MM.1S (cell line): Measurements from ENCODE around the gene MAPK7.

Source experiments
- DNase-seq: peaks from one replicate; pipeline ENCODE4 v3.0.0-alpha.2; 2015
- H2AFZ ChIP-seq: fragments of 300-600 bp; sonication (generic); 2 replicates; pipeline ENCODE4 v1.6.0; 2016; ENCODE audit warnings: antibody characterized with exemption, low read length
- H3F3A ChIP-seq: fragments of 300-600 bp; sonication (generic); 2 replicates; pipeline ENCODE4 v1.6.1; 2016; ENCODE audit warnings: mild to moderate bottlenecking, antibody characterized with exemption, low read length, moderate library complexity, mixed read lengths; ENCODE audit not compliant: insufficient read depth
- H3K27ac ChIP-seq: fragments of 300-600 bp; sonication (generic); 2 replicates; pipeline ENCODE4 v1.5.1; 2016; ENCODE audit warnings: mild to moderate bottlenecking, low read length
- H3K27me3 ChIP-seq: fragments of 300-600 bp; sonication (generic); replicated peaks from 2 replicates; pipeline ENCODE4 v1.6.0; 2016; ENCODE audit warnings: low read length; ENCODE audit not compliant: insufficient read depth
- H3K36me3 ChIP-seq: fragments of 300-600 bp; sonication (generic); replicated peaks from 2 replicates; pipeline ENCODE4 v1.6.1; 2016; ENCODE audit warnings: mild to moderate bottlenecking, low read length, mixed read lengths; ENCODE audit not compliant: insufficient read depth
- H3K4me1 ChIP-seq: fragments of 300-600 bp; sonication (generic); 2 replicates; pipeline ENCODE4 v1.6.1; 2016; ENCODE audit warnings: low read length, mixed read lengths
- H3K4me2 ChIP-seq: fragments of 300-600 bp; sonication (generic); 2 replicates; pipeline ENCODE4 v1.6.0; 2016; ENCODE audit warnings: low read depth, low read length
- H3K4me3 ChIP-seq: fragments of 300-600 bp; sonication (generic); 2 replicates; pipeline ENCODE4 v1.5.1; 2016; ENCODE audit warnings: low read length, mixed read lengths
- H3K79me2 ChIP-seq: fragments of 300-600 bp; sonication (generic); 2 replicates; pipeline ENCODE4 v1.6.1; 2016; ENCODE audit warnings: mixed run types, low read length, mixed read lengths
- H3K9ac ChIP-seq: fragments of 300-600 bp; sonication (generic); 2 replicates; pipeline ENCODE4 v1.6.1; 2016; ENCODE audit warnings: low read length, mixed read lengths
- H3K9me2 ChIP-seq: fragments of 300-600 bp; sonication (generic); replicated peaks from 2 replicates; pipeline ENCODE4 v1.6.1; 2016; ENCODE audit warnings: mild to moderate bottlenecking, low read length, mixed read lengths; ENCODE audit not compliant: insufficient read depth
- H3K9me3 ChIP-seq: fragments of 300-600 bp; sonication (generic); replicated peaks from 2 replicates; pipeline ENCODE4 v1.6.1; 2016; ENCODE audit warnings: mild to moderate bottlenecking, low read length, mixed read lengths; ENCODE audit not compliant: insufficient read depth
- H4K20me1 ChIP-seq: fragments of 300-600 bp; sonication (generic); 2 replicates; pipeline ENCODE4 v1.6.1; 2016; ENCODE audit warnings: mild to moderate bottlenecking, low read length, moderate library complexity, mixed read lengths; ENCODE audit not compliant: insufficient read depth
- CTCF ChIP-seq: fragments of 300-600 bp; sonication (generic); IDR thresholded peaks from 2 replicates; pipeline ENCODE4 v1.5.1; 2016; ENCODE audit warnings: antibody characterized with exemption, low read length, mixed read lengths
- EZH2 ChIP-seq: fragments of 300-600 bp; sonication (generic); optimal IDR thresholded peaks from 2 replicates; pipeline ENCODE3; 2017; ENCODE audit warnings: low read depth, mild to moderate bottlenecking, antibody characterized with exemption, low read length, mixed read lengths
- EZH2phosphoT487 ChIP-seq: fragments of 300-600 bp; sonication (generic); IDR thresholded peaks from 2 replicates; pipeline ENCODE4 v1.6.1; 2018; ENCODE audit warnings: antibody characterized with exemption, low read length

Gene MAPK7

DNA sequence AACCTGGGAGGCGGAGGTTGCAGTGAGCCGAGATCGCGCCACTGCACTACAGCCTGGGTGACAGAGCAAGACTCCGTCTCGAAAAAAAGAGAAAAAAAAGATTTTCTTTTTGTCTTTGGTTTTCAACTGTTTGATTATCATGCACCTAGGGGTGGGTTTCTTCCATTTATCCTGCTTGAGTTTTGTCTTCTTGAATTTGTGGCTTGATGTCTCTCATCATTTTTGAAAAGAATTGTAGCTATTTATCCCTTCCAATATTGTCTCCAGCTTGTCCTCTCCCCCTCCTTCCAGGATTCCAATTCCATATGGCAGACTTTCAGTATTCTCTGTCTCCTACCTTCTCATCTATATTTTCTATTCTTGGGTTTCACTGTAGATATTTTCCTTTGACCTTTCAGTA, 23.6 kb upstream of the MAPK7 start:
- Histone ChIP-seq H3K4me1 (no peaks in the 10 kb centered on the region), H3K36me3 (no peaks in the 10 kb centered on the region), H3K27me3 (no peaks in the 10 kb centered on the region), H2AFZ (no peak overlapping the region), H3K4me3 (no peak overlapping the region), H3K4me2 (no peak overlapping the region), H3K9me2 (no peaks in the 10 kb centered on the region), H3K9me3 (no peaks in the 10 kb centered on the region), H4K20me1 (no peaks in the 10 kb centered on the region), H3F3A (no peaks in the 10 kb centered on the region), H3K9ac (no peak overlapping the region), H3K79me2 (no peaks in the 10 kb centered on the region), H3K27ac (no peak overlapping the region)
- TF ChIP-seq CTCF (no peak), EZH2phosphoT487 (no peak), EZH2 (no peak)
- no peak for DNase-seq

DNA sequence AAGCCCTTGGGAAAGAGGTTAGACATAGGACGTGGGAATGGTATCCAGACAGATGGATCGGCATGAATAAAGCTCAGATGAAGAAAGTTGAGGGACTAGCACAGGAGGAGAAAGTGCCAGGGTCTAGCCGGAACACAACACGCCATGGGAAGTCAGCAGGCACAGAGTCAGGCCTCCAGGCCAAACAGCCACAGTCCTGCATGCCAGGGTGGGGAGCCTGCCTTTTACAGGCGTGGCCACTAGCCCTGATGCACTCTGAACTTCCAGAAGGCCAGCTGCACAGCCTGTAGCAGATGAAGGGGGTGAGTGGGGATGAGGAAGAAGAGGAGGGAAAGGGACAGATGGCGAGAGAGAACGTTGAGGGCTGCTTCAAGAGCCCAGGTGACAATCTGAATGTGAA, 20.9 kb upstream of the MAPK7 start:
- H3K4me1 ChIP-seq = peaks cover 5% of the 10 kb centered on the region; the same call in 1 of the 2 replicates
- no peaks in the 10 kb centered on the region for H3K79me2 ChIP-seq
- no peak overlapping the region for H3K27ac ChIP-seq
- H3K9me3 ChIP-seq = no peaks in the 10 kb centered on the region
- H3K9ac ChIP-seq = no peak overlapping the region
- DNase-seq = no peak
- H2AFZ ChIP-seq = no peak overlapping the region
- no peaks in the 10 kb centered on the region for H3K27me3 ChIP-seq
- H4K20me1 ChIP-seq = no peaks in the 10 kb centered on the region
- H3K4me3 ChIP-seq = no peak overlapping the region
- no peaks in the 10 kb centered on the region for H3F3A ChIP-seq
- no peaks in the 10 kb centered on the region for H3K36me3 ChIP-seq
- no peak overlapping the region for H3K4me2 ChIP-seq
- H3K9me2 ChIP-seq = no peaks in the 10 kb centered on the region
- TF ChIP-seq CTCF (no peak), EZH2 (no peak), EZH2phosphoT487 (no peak)

GRCh38 chr17:19357761-19358160, 20.5 kb upstream of the MAPK7 start:
- Histone ChIP-seq H3K36me3 (no peaks in the 10 kb centered on the region), H3K4me1 (peaks cover 5% of the 10 kb centered on the region; the same call in 1 of the 2 replicates), H4K20me1 (no peaks in the 10 kb centered on the region), H3K9me2 (no peaks in the 10 kb centered on the region), H3K27me3 (no peaks in the 10 kb centered on the region), H3F3A (no peaks in the 10 kb centered on the region), H3K9me3 (no peaks in the 10 kb centered on the region), H3K27ac (no peak overlapping the region), H3K79me2 (no peaks in the 10 kb centered on the region), H3K9ac (no peak overlapping the region), H3K4me2 (no peak overlapping the region), H2AFZ (no peak overlapping the region), H3K4me3 (no peak overlapping the region)
- no peak for TF ChIP-seq CTCF
- no peak for TF ChIP-seq EZH2
- TF ChIP-seq EZH2phosphoT487 = no peak
- DNase-seq = no peak
